HG03066 (cell line): ENCODE data around the gene PIAS3.
A peak's percentile ranks its signal among the peaks of the same experiment; 100 is the strongest.
"Not testable (repeated sequence)": the region's sequence is repeated elsewhere in the genome, so short reads cannot be mapped to it uniquely, and the experiment has no call there.

ENCODE experiments used
- ATAC-seq: cut with Tn5 transposase; IDR thresholded peaks from one replicate; pipeline ENCODE4 v1.9.1; 2021; ENCODE audit warnings: low read depth; ENCODE audit not compliant: unreplicated experiment

PIAS3 gene

DNA sequence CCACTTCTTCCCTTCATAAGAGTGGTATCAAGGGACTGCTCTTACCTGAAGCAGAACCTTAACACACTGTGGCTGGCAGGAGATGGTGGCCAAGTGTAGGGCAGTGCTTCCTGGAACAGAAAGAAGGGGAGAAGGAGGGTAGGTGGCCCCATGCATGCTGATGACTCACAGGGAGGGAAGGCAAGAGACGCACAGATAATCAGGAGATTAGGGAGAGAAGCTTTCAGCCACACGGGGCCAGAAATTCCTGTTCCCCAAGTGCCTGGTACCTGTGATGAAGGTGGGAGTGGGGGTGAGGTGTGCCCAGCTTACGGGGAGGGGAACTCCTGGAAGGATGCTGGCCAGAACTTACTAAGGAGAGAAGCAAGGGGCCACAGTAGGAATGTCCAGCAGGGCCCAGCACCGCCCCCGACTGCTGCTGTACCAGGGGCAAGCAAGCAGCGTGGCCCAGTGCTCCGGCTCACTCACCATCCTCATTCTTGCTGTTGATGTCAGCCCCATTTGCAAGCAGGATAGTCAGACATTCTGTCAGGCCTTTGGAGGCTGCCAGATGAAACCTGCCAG is 19.1 kb upstream of the PIAS3 start:
- no peak for ATAC-seq

- no peak for ATAC-seq
Observed at GRCh38 chr1:145874646-145875045, 15.8 kb upstream of the PIAS3 start.

DNA sequence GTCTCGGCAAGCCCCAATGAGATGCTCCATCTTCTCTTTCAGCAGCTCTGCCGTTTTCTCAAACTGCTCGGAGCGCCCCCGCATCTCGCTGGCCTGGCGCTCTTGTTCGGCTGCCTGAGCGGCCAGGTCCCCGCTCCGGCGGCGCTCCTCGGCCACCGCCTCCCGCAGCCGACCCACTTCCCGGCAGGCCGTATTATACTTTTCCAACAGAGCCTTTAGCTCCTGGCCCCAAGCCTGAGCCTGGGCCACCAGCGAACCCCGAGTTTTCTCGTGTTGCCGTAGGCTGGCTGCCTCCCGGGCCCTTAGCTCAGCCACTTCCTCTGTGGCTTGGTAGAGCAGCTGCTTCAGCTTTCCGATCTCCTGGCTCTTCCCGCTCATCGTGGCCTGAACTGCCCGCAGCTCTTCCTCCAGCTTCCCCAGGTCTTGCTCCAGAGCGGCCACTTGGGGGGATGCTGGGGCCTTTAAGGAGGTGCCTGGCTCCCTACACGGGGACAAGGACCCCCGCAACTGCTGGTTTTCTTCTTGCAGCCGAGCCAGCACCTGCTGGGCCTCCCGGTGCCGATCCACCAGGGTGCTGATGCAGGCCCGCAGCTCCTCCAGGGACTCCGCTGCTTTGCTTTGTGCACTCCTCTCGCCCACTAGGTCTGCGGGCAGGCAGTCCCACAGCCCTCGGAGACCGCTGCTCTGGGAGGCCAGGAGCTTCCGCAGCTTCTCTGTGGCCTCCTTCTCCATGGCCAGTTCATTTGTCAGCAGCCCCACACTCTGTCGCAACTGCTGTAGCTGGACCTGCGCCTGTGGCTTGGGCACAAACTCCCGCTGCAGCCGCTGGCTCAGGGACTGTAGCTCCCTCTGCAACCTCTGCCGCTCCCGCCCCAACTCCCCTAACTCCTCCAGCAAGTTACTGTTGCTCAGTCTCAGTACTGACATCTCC is 13.4 kb upstream of the PIAS3 start:
- ATAC-seq = no peak

DNA sequence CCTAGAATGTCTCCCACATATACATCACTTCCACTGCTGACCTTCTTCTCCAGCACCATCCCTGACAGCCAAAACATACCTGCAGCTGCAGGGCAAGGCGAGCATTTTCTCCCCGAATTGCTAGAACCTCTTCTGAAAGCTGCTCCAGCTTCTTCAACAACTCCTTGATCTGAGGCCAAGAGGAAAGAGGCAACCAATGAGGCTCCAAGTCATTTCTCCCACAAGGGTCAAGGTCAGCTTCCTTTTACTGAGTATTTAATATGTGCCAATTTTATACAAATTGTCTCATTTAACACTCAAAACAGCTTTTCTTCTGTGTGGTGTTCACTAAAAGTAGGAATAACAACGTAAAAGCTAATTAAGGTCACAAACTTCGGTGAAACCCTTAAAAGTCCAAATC is 9.4 kb upstream of the PIAS3 start:
- ATAC-seq = no peak

DNA sequence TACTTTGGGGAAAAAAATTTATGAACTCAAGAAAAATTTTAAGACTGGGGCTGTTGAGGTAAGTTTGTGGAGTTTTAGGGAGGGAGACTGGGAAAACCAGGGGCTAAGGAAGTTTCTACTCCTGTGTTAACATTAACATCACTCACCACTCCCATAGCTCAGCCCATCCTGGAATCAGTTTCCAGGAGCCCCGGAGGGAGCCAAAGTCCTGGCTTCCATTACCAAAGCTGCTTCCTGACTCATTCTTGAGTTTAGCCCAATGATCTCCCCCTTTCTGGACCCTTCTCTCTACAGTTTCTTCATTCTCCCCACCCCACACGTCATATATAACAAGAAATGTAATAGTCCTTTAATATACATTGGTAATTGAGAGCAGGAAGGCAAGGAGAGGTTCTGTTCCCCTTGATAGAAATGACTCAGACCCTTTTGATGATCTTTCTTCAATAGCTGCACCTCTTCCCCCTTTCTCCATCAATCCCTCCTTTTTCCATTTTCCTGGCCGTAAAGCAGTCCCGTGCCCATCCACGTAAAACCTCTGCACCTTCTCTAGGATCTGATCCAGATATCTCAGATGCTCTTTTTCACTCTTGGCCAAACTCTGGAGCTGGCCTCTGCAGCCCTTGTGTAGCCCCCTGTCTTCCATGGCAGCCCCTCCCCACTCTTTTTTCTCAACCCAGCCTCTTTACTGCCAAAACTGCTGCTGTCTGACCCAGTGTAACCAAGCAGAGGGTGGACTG is 4.6 kb upstream of the PIAS3 start:
- ATAC-seq = no peak

- peak; percentile 65 for ATAC-seq
Observed at GRCh38 chr1:145859491-145860023, 676 bp upstream of the PIAS3 start.

DNA sequence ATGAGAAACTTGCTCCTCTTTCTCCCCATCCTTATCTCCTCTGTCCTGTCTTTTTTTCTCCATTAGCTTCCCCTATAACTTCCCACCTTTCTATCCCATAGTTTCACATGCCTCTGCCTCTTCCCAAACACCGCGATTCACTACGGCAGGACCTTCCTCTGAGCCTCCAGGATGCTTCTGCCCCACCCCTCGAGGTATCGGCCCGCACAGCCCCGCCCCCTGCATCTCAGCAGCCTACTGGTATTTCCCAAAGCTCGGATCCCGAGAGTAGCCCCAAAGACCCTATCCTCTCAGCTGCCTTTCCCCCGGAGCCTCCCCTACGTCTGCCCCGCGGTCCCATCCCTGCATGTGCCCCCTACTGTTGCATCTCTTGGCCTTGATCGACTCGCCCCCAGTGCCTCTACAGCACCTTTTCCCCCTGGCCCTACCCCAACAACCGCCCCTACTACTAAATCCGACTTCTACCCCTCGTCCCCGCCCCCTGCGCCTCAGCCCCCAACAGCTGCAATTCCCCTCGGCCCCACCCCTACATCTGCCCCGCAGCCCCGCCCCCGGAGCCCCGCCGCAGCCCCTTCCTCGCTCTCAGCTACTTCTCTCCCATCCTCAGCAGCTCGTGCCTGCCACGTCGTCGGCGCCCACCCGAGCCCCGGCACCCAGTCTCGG is 512 bp downstream of the PIAS3 start:
- ATAC-seq = no peak

GRCh38 chr1:145857170-145857569 is 1.7 kb downstream of the PIAS3 start:
- no peak for ATAC-seq

- no peak for ATAC-seq
Observed at GRCh38 chr1:145855426-145855948, 3.4 kb downstream of the PIAS3 start.

DNA sequence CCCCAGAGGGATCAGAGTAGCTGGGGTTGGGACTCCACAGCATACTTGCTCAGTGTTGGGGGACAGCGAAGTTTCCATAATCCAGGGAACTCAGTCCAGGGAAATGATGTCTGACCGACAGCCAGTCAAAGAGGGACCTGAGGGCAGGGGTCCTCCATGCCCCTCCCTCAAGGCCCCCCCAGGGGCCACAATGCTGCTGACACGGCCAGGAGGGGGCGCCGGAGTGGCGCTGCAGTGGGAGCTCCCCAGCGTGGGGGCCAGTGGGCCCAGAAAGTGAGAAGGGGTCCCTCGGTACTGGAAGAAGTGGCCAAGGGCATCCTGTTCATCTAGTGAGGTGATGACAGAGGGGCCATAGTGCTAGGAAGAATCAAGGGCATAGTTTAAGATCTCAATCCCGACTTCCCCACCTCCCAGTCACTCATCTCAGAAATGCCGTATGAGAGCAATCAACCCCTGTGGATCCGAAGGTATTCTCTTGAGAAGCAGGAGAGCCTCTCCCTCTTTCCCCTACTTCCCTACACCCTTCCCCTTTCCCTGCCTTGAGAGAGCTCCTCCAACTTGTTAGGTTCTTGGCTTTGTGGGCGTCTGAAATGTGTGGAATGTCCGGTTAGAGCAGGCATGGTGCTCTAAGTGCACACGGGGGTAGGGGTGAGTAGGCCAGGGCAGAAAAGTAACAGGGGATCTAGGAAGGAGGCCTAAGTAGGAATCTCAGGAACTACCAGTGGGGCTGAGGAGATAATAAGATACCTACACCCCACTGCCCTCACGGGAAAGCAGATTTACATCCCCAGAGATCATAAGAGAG is 9.3 kb downstream of the PIAS3 start:
- ATAC-seq = no peak

DNA sequence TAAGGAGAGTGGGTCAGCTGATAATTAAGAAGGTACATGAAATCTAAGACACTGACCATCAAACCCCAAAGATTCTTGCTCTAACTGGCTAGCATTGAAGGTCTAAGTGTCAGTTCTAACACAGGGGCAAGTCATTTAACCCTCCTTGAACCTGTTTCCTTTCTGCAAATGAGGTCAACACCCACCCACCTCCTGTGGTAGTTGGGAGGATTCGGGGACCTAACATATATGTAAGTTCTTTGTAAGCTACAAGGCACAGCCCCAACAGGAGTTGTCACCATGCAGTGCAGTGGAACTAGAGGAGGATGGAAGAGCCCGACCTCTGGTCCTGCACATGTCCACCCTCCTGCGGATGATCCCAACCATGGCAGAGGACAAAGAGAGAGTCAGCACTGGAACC is 11.1 kb downstream of the PIAS3 start:
- no peak for ATAC-seq

- no peak for ATAC-seq
Observed at GRCh38 chr1:145846201-145846612, 12.7 kb downstream of the PIAS3 start.

DNA sequence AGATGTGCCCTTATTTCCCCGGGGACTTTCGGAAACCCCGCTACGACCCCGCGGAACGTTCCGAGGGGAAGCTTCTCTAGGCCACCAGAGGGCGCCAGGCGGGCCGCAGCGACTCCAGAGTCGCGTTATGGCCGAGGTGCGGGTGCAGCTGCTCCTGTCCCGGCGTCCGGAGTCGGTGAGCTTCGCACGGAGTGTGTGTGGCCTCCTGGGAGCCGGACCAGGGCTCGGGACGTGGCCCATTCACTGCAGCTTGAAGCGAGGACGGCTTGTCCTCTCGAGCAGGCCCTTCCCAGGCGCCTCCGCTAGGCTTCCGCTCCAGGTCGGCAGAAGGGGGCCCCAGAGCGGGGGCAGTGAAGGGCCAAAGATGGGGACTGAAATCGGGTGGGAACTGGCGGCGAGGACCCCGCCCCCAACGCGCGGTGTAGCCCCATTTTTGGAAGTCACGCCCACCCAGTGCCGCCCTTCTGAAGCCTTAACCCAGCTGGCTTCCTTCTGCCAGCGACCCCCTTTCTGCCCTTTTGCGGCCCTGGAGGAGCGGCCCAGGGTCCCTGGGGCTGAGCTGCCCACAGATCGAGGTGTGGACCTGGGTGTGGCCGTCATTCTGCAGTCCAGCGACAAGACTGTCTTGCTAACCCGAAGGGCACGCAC is 13.2 kb downstream of the PIAS3 start, which contains the start of gene NUDT17:
Gene NUDT17, plus strand, starts transcription at position 117 of the 648 bp plus-strand sequence. Its CDS starts 11 bp downstream, at position 128.
- ATAC-seq = peak; percentile 58

DNA sequence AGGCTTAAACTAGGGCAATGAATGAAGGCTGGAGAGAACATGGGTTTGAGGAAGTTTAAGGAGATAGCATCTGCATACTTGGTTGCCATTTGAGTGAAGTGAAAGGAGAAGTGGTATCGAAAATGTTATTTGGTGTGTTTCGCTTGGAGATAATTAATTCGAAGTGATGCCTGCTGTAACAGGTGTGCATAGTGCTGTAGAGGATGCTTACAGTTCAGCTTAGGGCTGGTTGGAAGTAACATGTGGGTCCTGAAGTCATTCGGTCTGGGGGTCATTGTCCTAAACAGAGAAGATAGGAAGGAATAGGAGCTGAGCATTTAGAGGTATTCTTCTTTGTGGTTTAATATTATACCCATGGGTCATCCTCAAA is 13.8 kb downstream of the PIAS3 start:
- peak; percentile 69 for ATAC-seq

DNA sequence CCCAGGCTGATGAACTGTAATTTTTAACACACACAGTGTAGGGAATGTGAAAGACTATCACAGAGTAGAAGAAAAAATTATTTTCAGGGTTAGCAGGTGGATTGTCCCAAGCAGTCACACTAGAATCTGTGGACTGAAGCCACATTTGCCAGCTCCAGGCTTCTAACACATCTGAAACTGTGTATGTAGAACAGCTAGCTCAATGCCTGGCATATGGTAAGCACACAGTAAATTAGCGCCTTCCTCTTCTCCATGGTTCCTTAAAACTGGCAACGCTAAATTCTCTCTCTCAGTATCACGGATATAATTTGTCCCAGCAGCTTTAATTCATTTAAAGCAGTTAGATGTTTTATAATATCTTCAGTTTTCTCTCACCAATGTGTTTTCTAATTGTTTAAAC is 15.8 kb downstream of the PIAS3 start:
- ATAC-seq = no peak

DNA sequence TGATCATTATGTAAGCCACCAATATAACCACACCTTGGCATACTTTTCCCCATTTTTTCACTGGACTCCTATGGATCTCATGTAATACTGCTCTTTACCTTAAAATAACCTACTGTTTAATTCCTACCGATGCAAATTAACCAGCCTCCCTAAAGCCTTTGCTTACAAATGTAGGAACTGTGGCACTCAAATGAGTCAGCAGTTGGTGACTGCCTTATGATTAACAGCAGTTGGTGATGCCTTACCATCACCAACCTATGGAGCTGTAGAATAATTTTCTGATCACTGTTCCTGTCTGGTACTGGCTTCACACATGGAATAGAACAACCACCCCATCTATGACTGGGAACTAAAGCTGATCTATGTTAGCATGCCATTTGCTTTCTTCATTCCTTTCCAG is 21.2 kb downstream of the PIAS3 start:
- no peak for ATAC-seq

DNA sequence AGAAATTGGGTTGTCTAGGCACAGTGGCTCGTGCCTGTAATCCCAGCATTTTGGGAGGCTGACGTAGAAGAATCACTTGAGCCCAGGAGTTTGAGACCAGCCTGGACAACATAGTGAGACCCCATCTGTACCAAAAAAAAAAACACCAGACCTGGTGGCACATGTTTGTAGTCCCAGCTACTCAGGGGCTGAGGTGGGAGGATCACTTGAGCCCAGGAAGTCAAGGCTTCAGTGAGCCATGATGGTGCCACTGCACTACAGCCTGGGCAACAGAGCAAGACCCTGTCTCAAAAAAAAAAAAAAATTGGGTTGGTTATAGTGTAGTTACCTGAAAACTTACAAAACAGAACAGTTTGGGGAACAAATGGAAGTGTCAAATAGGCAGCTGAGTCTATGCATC is 28.1 kb downstream of the PIAS3 start:
- not testable (repeated sequence) for ATAC-seq

- no peak for ATAC-seq
Observed at GRCh38 chr1:145828367-145829026, 30.4 kb downstream of the PIAS3 start.

GRCh38 chr1:145827966-145828365 is 30.9 kb downstream of the PIAS3 start:
- ATAC-seq = no peak
